HepG2 (cell line): ENCODE measurements around the gene JTB. TPM values are rescaled to one million over a fixed set of nuclear protein-coding genes. Genes with fewer than 3 reads are reported as not detected.
A peak's percentile ranks its signal among the peaks of the same experiment; 100 is the strongest.

Experiments used
- AHR ChIP-seq: IDR thresholded peaks from 2 replicates; pipeline ENCODE4 v1.6.1; 2018; ENCODE audit warnings: missing genetic modification reagents, missing compliant biosample characterization
- CHD4 ChIP-seq: fragments of 200-600 bp; sonication (generic); IDR thresholded peaks from 2 replicates; pipeline ENCODE4 v1.7.0; 2017; ENCODE audit warnings: mild to moderate bottlenecking, low read length, borderline replicate concordance
- DPF2 ChIP-seq: sonication (generic); formaldehyde crosslinking; IDR thresholded peaks from 2 replicates; pipeline ENCODE4 v1.4.0; 2020; ENCODE audit warnings: mild to moderate bottlenecking, low read depth, missing genetic modification reagents, borderline replicate concordance
- EED ChIP-seq: sonication (generic); formaldehyde crosslinking; IDR thresholded peaks from 2 replicates; pipeline ENCODE4 v1.5.0; 2020; ENCODE audit warnings: mild to moderate bottlenecking, missing genetic modification reagents
- FOXA1 ChIP-seq, 2 experiments: fragments of 450-650 bp in 1 of 2; sonication (generic) in 1 of 2; formaldehyde crosslinking in 1 of 2; IDR thresholded peaks; 2 replicates each; pipeline versions ENCODE4 v1.4.0 to v1.6.1; 2016 to 2020; ENCODE audit warnings: missing genetic modification reagents in 1 of 2
- KLF16 ChIP-seq, 2 experiments: sonication (generic) in 1 of 2; formaldehyde crosslinking in 1 of 2; IDR thresholded peaks; 2 replicates each; pipeline versions ENCODE4 v1.6.1 to v1.8.0; 2016 to 2023; ENCODE audit warnings: missing genetic modification reagents in 2 of 2, missing compliant biosample characterization in 1 of 2
- MED8 ChIP-seq: sonication (generic); formaldehyde crosslinking; IDR thresholded peaks from 2 replicates; pipeline ENCODE4 v1.8.1; 2023; ENCODE audit warnings: mild to moderate bottlenecking, missing genetic modification reagents; ENCODE audit not compliant: insufficient replicate concordance
- MEIS1 ChIP-seq: sonication (generic); formaldehyde crosslinking; IDR thresholded peaks from 2 replicates; pipeline ENCODE4 v1.9.0; 2021; ENCODE audit warnings: mild to moderate bottlenecking, missing genetic modification reagents, moderate library complexity, borderline replicate concordance
- MLXIP ChIP-seq: sonication (generic); formaldehyde crosslinking; IDR thresholded peaks from 2 replicates; pipeline ENCODE4 v1.9.0; 2021; ENCODE audit warnings: missing genetic modification reagents, borderline replicate concordance
- NR2C2 ChIP-seq: sonication (generic); formaldehyde crosslinking; IDR thresholded peaks from 2 replicates; pipeline ENCODE4 v1.4.0; 2020; ENCODE audit warnings: missing genetic modification reagents, mild to moderate bottlenecking, moderate library complexity, borderline replicate concordance
- NRL ChIP-seq: sonication (generic); formaldehyde crosslinking; IDR thresholded peaks from 2 replicates; pipeline ENCODE4 v1.5.0; 2020; ENCODE audit warnings: missing genetic modification reagents, mild to moderate bottlenecking, moderate library complexity, borderline replicate concordance
- STAT5B ChIP-seq: sonication (generic); formaldehyde crosslinking; IDR thresholded peaks from 2 replicates; pipeline ENCODE4 v1.4.0; 2020; ENCODE audit warnings: missing genetic modification reagents
- TFAP4 ChIP-seq: sonication (generic); IDR thresholded peaks from 2 replicates; pipeline ENCODE4 v1.6.1; 2016; ENCODE audit warnings: low read depth, borderline replicate concordance
- THAP7 ChIP-seq: sonication (generic); formaldehyde crosslinking; IDR thresholded peaks from 2 replicates; pipeline ENCODE4 v1.8.1; 2023; ENCODE audit warnings: mild to moderate bottlenecking, missing genetic modification reagents
- ZBTB34 ChIP-seq: sonication (generic); formaldehyde crosslinking; IDR thresholded peaks from 2 replicates; pipeline ENCODE4 v1.8.0; 2022; ENCODE audit warnings: mild to moderate bottlenecking, missing genetic modification reagents
- ZBTB38 ChIP-seq: sonication (generic); formaldehyde crosslinking; IDR thresholded peaks from 2 replicates; pipeline ENCODE4 v1.5.1; 2020; ENCODE audit warnings: mild to moderate bottlenecking, missing genetic modification reagents
- ZBTB49 ChIP-seq: sonication (generic); formaldehyde crosslinking; IDR thresholded peaks from 2 replicates; pipeline ENCODE4 v1.4.0; 2020; ENCODE audit warnings: missing genetic modification reagents, borderline replicate concordance
- ZFP82 ChIP-seq: sonication (generic); formaldehyde crosslinking; IDR thresholded peaks from 2 replicates; pipeline ENCODE4 v1.5.1; 2020; ENCODE audit warnings: mild to moderate bottlenecking, missing genetic modification reagents, borderline replicate concordance
- ZNF75D ChIP-seq: sonication (generic); formaldehyde crosslinking; IDR thresholded peaks from 2 replicates; pipeline ENCODE4 v1.8.1; 2023; ENCODE audit warnings: missing genetic modification reagents, mild to moderate bottlenecking, borderline replicate concordance
- polyA plus RNA-seq, 8 experiments: library from polyadenylated mRNA; depleted of rRNA in 3 of 8; stranded (reverse) in 7 of 8; unstranded in 1 of 8; fragments of >200 nt; fragmentation: Illumina TruSeq in 4 of 8; extraction: Trizol in 4 of 8; gene quantifications; 2 replicates each; pipeline versions ENCODE4 v1.2.1 to v1.2.3, GENCODE V29; 2011 to 2016; ENCODE audit warnings: low read depth in 4 of 8, missing spikeins in 1 of 8, mixed read lengths in 1 of 8; ENCODE audit not compliant: insufficient read depth in 1 of 8
- total RNA-seq, 5 experiments: library from RNA; depleted of rRNA; stranded (reverse); fragments of >200 nt; fragmentation: Illumina TruSeq; extraction: Trizol; gene quantifications; 2 replicates each; pipeline ENCODE4 v1.2.3, GENCODE V29; 2016; ENCODE audit warnings: low read depth in 1 of 5

The JTB gene
- total and polyA plus RNA-seq, 2 of the 13 experiments (the other 11 are each of a cell fraction or from before 2014, with no cell fraction given) = 96.7 to 99.2 TPM

GRCh38 chr1:153945795-153946621, 31.5 kb downstream of the JTB start (continued):
- TF ChIP-seq MLXIP (CRISPR knock-in tag) (no peak), ZBTB49 (CRISPR knock-in tag) (no peak), FOXA1 (IDR thresholded peaks at IDR 0.05) (no peak), FOXA1 (CRISPR knock-in tag; IDR thresholded peaks at IDR 0.05) (no peak), MEIS1 (CRISPR knock-in tag) (no peak), THAP7 (no peak), KLF16 (CRISPR knock-in tag; IDR thresholded peaks at IDR 0.05) (0 out of 4 replicates have a peak, but pooled peaks of 1 of the 2 experiments have one; percentile 9), TFAP4 (peak; percentile 67; the same call in 1 of the 2 replicates), NRL (CRISPR knock-in tag) (peak; percentile 60), AHR (CRISPR knock-in tag) (no peak), DPF2 (CRISPR knock-in tag) (no peak), ZBTB34 (CRISPR knock-in tag) (no peak), ZNF75D (CRISPR knock-in tag) (no peak), CHD4 (no peak), EED (CRISPR knock-in tag) (0 out of 2 replicates have a peak, but pooled peaks have one; percentile 22), MED8 (CRISPR knock-in tag) (no peak), ZBTB38 (CRISPR knock-in tag) (peak; percentile 15; the same call in 1 of the 2 replicates), ZFP82 (CRISPR knock-in tag) (no peak), NR2C2 (peak; percentile 69; the same call in 1 of the 2 replicates), STAT5B (CRISPR knock-in tag) (no peak)
